PC-9 (cell line): Measurements from ENCODE around the gene LRP11. TPM values are rescaled to one million over a fixed set of nuclear protein-coding genes. Genes with fewer than 3 reads are reported as not detected.
A peak's percentile ranks its signal among the peaks of the same experiment; 100 is the strongest.
"Not testable (repeated sequence)": the region's sequence is repeated elsewhere in the genome, so short reads cannot be mapped to it uniquely, and the experiment has no call there.

Experiments used
- Bru-seq: library from RNA; stranded (reverse); fragments of 400-500 nt; gene quantifications from one replicate; lab custom pipeline; 2021; lab: Mats Ljungman, UMichigan
- BruChase-seq, 2 experiments: library from RNA; stranded (reverse); fragments of 400-500 nt; gene quantifications; one replicate each; lab custom pipeline; 2021; lab: Mats Ljungman, UMichigan
- BruUV-seq: library from RNA; stranded (reverse); fragments of 400-500 nt; replicated peaks from 2 replicates; lab custom pipeline; 2021; lab: Mats Ljungman, UMichigan
- CTCF ChIA-PET: fragments of 300-600 bp; sonication (Branson Sonifier 250); formaldehyde crosslinking; loops from one replicate; lab custom pipeline; 2022; ENCODE audit warnings: antibody characterized with exemption; lab: Charles Lee
- POLR2A ChIA-PET: fragments of 300-600 bp; sonication (Branson Sonifier 250); formaldehyde crosslinking; loops from one replicate; lab custom pipeline; 2022; ENCODE audit warnings: antibody characterized with exemption; ENCODE audit not compliant: unreplicated experiment; lab: Charles Lee
- DNase-seq, 2 experiments: peaks; one replicate each; pipeline versions ENCODE4 v3.0.0 to v3.0.0-alpha.2; 2015 to 2022; ENCODE audit warnings: mixed read lengths in 1 of 2
- H2AFZ ChIP-seq: fragments of 200-600 bp; sonication (generic); 2 replicates; pipeline ENCODE4 v1.8.1; 2017; ENCODE audit warnings: antibody characterized with exemption
- H3F3A ChIP-seq: fragments of 200-600 bp; sonication (generic); 2 replicates; pipeline ENCODE4 v1.8.1; 2017; ENCODE audit warnings: antibody characterized with exemption, mild to moderate bottlenecking, low read depth; ENCODE audit not compliant: insufficient read depth
- H3K27ac ChIP-seq: fragments of 200-600 bp; sonication (generic); 2 replicates; pipeline ENCODE4 v1.6.1; 2016; ENCODE audit warnings: mixed run types
- H3K27me3 ChIP-seq: fragments of 200-600 bp; sonication (generic); 2 replicates; pipeline ENCODE4 v1.6.1; 2016; ENCODE audit warnings: low read depth, mixed run types; ENCODE audit not compliant: insufficient read depth
- H3K36me3 ChIP-seq: fragments of 200-600 bp; sonication (generic); 2 replicates; pipeline ENCODE4 v1.6.1; 2016; ENCODE audit warnings: low read depth, mixed run types
- H3K4me1 ChIP-seq: fragments of 200-600 bp; sonication (generic); replicated peaks from 2 replicates; pipeline ENCODE4 v1.6.1; 2016; ENCODE audit warnings: mixed run types; ENCODE audit not compliant: insufficient read depth
- H3K4me2 ChIP-seq: fragments of 200-600 bp; sonication (generic); 2 replicates; pipeline ENCODE4 v1.6.1; 2017; ENCODE audit warnings: mixed run types
- H3K4me3 ChIP-seq: fragments of 200-600 bp; sonication (generic); 2 replicates; pipeline ENCODE4 v1.6.1; 2016; ENCODE audit warnings: mixed run types
- H3K79me2 ChIP-seq: fragments of 200-600 bp; sonication (generic); 2 replicates; pipeline ENCODE4 v1.6.1; 2017; ENCODE audit warnings: low read depth, mixed run types
- H3K9me2 ChIP-seq: fragments of 200-600 bp; sonication (generic); 2 replicates; pipeline ENCODE4 v1.8.1; 2017; ENCODE audit warnings: mild to moderate bottlenecking; ENCODE audit not compliant: insufficient read depth
- H3K9me3 ChIP-seq: fragments of 200-600 bp; sonication (generic); 2 replicates; pipeline ENCODE4 v1.8.1; 2016; ENCODE audit warnings: low read depth; ENCODE audit not compliant: insufficient read depth
- H4K20me1 ChIP-seq: fragments of 200-600 bp; sonication (generic); 2 replicates; pipeline ENCODE4 v1.8.1; 2017; ENCODE audit not compliant: insufficient read depth
- CTCF ChIP-seq: fragments of 200-600 bp; sonication (generic); conservative IDR thresholded peaks from 2 replicates; pipeline ENCODE4 v1.6.1; 2017; ENCODE audit warnings: mixed run types, antibody characterized with exemption, mild to moderate bottlenecking, moderate library complexity
- EZH2 ChIP-seq: fragments of 200-600 bp; sonication (generic); IDR thresholded peaks from 2 replicates; pipeline ENCODE4 v1.8.0; 2017; ENCODE audit warnings: antibody characterized with exemption, low read depth
- intact Hi-C: fragments of 100-400 bp; cut with micrococcal nuclease; formaldehyde crosslinking; loops from one replicate; pipeline ENCODE4 v1.10.0; 2022; ENCODE audit not compliant: unreplicated experiment
- long read RNA-seq: library from polyadenylated mRNA; stranded (forward); transcript quantifications from one replicate; pipeline ENCODE4 v2.0.0, GENCODE V29; 2022
- total RNA-seq: library from RNA; stranded (reverse); gene quantifications from 2 replicates; pipeline ENCODE4 v1.2.3, GENCODE V29; 2021

LRP11 gene
- 33.8 and 38.6 TPM in 2 replicates for total RNA-seq
- Bru-seq, nascent RNA, result percentile 61 among the genes with signal in this experiment
- BruChase-seq, experiment 1, labeled RNA remaining after a 2-hour chase, result percentile 68 among the genes with signal in this experiment
- BruChase-seq, experiment 2, labeled RNA remaining after a 6-hour chase, result percentile 67 among the genes with signal in this experiment
- long read RNA-seq, transcript LRP11-201 (7 exons, 3,260 nt), result major isoform, 53 of 66 reads
- long read RNA-seq, partial matches to known transcripts, result 4 of 66 reads
- long read RNA-seq, other reads (novel, unspliced or antisense), result 9 of 66 reads

GRCh38 chr6:149863698-149864577, at the start of gene LRP11:
Gene LRP11 (minus strand): TSS chr6:149864359. CDS start chr6:149864020, 339 bp downstream.
- peak within 1 kb of the TSS; percentile 73 for H3K4me3 ChIP-seq
- intact Hi-C loops, result loop anchor here (1.0 to 10.0 kb wide), 4 partner anchors 9 to 299 kb away; partner anchors contain the start of genes GINM1 and RAET1G
- H3K79me2 ChIP-seq, result peaks cover 35% of the 10 kb centered on the region
- H3K9me3 ChIP-seq, result no peaks in the 10 kb centered on the region
- H3K9me2 ChIP-seq, result no peaks in the 10 kb centered on the region
- POLR2A ChIA-PET, result interaction anchor here (0.6 to 1.0 kb wide), 2 partner anchors 11 to 23 kb away, joined by 5 read pairs; no protein-coding TSS in a partner anchor
- TF ChIP-seq EZH2 (no peak), CTCF (no peak)
- peak within 1 kb of the TSS; percentile 81 for H3K4me2 ChIP-seq
- no peaks in the 10 kb centered on the region for H3K36me3 ChIP-seq
- H3K27me3 ChIP-seq, result no peaks in the 10 kb centered on the region
- DNase-seq, result peak; percentile 73 to 88
- H3K4me1 ChIP-seq, result peaks cover 70% of the 10 kb centered on the region
- CTCF ChIA-PET, result interaction anchor here (0.6 kb wide), 2 partner anchors 29 to 392 kb away, joined by 3 to 4 read pairs; no protein-coding TSS in a partner anchor
- BruUV-seq, result no TSS peak
- peak within 1 kb of the TSS; percentile 80 for H2AFZ ChIP-seq
- peaks cover 33% of the 10 kb centered on the region for H3F3A ChIP-seq
- no peaks in the 10 kb centered on the region for H4K20me1 ChIP-seq
- H3K27ac ChIP-seq, result peak within 1 kb of the TSS; percentile 92

GRCh38 chr6:149913540-149914240, 49.5 kb upstream of the LRP11 start:
- no peak for DNase-seq
- no peaks in the 10 kb centered on the region for H3K9me2 ChIP-seq
- no TSS peak for BruUV-seq
- H4K20me1 ChIP-seq, result no peaks in the 10 kb centered on the region
- no peaks in the 10 kb centered on the region for H3F3A ChIP-seq
- no peaks in the 10 kb centered on the region for H3K79me2 ChIP-seq
- no peak overlapping the region for H3K4me3 ChIP-seq
- CTCF ChIA-PET, result no interaction called here
- intact Hi-C loops, result no loop called here
- H3K27me3 ChIP-seq, result no peaks in the 10 kb centered on the region
- H3K9me3 ChIP-seq, result no peaks in the 10 kb centered on the region; the same call in 1 of the 2 replicates
- no peaks in the 10 kb centered on the region for H3K36me3 ChIP-seq
- TF ChIP-seq EZH2 (no peak), CTCF (no peak)
- H3K4me1 ChIP-seq, result no peaks in the 10 kb centered on the region
- no peak overlapping the region for H2AFZ ChIP-seq
- H3K27ac ChIP-seq, result no peak overlapping the region
- H3K4me2 ChIP-seq, result no peak overlapping the region
- POLR2A ChIA-PET, result no interaction called here

- intact Hi-C loops, result no loop called here
- Histone ChIP-seq H2AFZ (no peak overlapping the region), H3K27ac (no peak overlapping the region), H3K9me3 (no peaks in the 10 kb centered on the region; the same call in 1 of the 2 replicates), H3K4me2 (no peak overlapping the region), H3K36me3 (no peaks in the 10 kb centered on the region), H3K79me2 (no peaks in the 10 kb centered on the region), H3K27me3 (no peaks in the 10 kb centered on the region), H3K4me3 (no peak overlapping the region), H3K9me2 (no peaks in the 10 kb centered on the region), H3K4me1 (no peaks in the 10 kb centered on the region), H4K20me1 (no peaks in the 10 kb centered on the region), H3F3A (no peaks in the 10 kb centered on the region)
- ChIA-PET POLR2A (no interaction called here), CTCF (no interaction called here)
- no peak for DNase-seq
- no TSS peak for BruUV-seq
- TF ChIP-seq EZH2 (no peak), CTCF (no peak)
Observed at GRCh38 chr6:149913085-149913484, 48.9 kb upstream of the LRP11 start.

GRCh38 chr6:149912680-149913079, 48.5 kb upstream of the LRP11 start:
- H3K27ac ChIP-seq, H3K4me2 ChIP-seq, H3K36me3 ChIP-seq, intact Hi-C loops, H3K4me1 ChIP-seq, POLR2A ChIA-PET, DNase-seq, H2AFZ ChIP-seq, H3K4me3 ChIP-seq, H4K20me1 ChIP-seq, CTCF ChIA-PET, H3K79me2 ChIP-seq, H3K9me3 ChIP-seq, H3F3A ChIP-seq, H3K27me3 ChIP-seq, H3K9me2 ChIP-seq, BruUV-seq: not testable (repeated sequence)
